Glomerular visceral epithelial cell (primary cell): ENCODE data around the gene CRB3.

Experiments
- DNase-seq: peaks from one replicate; pipeline ENCODE4 v3.0.0-alpha.2; 2016; ENCODE audit errors: extremely low spot score

CRB3 gene

DNA sequence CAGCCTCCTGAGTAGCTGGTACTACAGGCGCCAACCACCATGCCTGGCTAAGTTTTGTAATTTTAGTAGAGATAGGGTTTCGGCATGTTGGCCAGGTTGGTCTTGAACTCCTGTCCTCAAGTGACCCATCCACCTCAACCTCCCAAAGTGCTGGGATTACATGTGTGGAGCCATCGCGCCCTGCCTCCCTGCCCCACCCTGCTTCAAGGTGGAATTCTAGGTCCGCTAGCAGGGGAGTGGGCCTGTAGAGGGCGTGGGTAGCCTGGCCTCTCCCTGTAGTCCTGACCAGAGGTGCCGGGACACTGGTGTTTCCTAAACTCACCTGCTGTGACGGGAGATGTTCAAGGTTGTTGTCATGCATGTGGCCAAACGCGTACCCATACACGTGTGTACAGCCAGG is 30.9 kb upstream of the CRB3 start:
- no peak for DNase-seq

DNA sequence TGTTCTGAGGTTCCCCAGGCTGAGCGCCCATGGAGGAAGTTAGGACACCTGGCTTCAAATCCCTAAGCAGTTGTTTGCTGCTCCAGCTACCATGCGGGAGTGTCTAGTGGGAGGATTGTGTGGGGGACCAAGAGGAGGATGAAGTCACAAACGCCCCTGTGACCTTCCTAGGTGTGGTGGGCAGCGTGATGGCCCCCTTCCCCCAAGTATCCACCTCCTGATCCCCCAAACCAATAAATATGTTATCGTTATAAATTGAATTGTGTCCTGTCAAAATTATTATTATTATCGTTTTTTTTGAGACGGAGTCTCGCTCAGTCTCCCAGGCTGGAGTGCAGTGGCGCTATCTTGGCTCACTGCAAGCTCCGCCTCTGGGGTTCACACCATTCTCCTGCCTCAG is 30.4 kb upstream of the CRB3 start, which contains the start of gene SLC25A41:
Gene SLC25A41 (minus strand): TSS at position 101 of the 400 bp plus-strand sequence. CDS start 70 bp downstream, at position 31.
- DNase-seq: no peak

DNA sequence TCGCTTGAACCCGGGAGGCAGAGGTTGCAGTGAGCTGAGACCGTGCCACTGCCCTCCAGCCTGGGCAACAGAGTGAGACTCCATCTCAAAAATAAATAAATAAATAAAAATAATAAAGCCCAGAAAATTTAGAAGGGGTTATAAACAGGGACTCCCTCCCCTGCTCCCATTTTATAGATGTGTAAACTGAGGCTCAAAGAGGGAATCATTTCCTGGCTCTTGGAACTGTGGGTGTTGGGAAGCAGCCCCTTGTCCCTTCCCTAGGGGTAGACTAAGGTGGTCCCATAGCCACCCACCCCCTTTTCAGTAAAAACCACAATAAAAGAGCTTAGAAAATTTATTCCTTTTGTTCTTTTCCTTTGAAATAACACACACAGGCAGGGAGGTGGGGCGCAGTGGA is 24.3 kb upstream of the CRB3 start:
- no peak for DNase-seq

DNA sequence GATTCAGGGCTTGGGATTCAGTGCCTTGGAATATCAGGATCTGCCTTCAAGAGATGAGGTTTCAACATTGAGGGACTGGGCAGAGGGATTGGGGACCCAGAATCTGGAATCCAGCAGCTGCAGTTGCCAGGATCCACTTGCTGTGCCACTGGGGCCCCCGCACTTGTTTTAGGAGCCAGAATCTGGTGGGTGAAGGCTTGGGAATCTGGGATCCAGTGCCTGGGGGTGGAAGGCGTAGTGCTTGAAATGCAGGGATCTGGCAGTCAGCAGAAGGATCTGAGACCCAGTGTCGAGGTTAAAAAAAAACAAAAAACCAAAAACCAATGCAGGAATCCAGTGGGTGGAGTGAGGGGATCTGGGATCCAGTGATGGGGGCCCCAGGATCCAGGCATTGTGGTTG is 23.2 kb upstream of the CRB3 start:
- no peak for DNase-seq

DNA sequence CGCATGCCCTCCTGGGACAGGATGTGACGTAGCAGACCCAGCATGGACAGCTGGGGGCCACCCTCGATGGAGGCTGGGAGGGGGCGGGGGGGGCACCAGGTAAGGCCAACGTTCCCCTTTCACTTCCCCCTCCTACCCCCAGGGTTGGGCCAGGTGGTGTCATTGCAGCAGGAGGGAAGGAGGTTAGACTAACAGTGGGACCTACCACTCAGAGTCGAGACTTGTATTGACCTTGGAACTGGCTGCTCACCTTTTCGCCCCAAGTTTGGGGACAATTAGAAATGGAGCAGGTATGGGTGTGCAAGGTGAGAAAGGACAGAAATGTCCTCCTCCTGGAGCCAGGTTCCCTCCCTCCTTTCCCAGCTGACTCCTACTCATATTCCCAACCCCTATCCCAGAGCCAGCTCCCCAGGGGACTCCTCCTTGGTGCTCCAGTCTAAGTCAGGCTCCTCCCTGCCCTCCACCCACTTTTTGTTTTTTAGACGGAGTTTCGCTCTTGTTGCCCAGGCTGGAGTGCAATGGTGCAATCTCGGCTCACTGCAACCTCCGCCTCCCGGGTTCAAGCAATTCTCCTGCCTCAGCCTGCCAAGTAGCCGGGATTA is 21.9 kb upstream of the CRB3 start:
- DNase-seq: no peak

DNA sequence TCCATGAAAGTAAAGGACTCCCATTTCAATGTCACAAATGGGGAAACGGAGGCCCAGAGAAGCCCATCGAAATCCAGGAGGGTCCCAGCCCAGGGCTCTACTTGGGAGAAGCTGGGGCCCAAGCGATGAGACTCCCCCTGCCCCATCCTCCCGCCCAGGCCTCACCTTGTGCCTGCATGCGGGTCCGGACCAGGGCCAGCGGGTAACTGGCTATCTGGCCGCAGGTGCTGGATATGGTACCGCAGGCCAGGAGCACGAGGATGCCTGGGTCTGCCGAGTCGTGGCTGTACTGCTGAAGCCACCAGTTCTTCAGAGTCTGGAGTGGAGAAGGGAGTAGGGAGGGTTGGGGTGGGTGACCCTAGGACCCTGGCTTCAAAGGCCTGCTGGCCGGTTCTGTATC is 20.1 kb upstream of the CRB3 start:
- no peak for DNase-seq

DNA sequence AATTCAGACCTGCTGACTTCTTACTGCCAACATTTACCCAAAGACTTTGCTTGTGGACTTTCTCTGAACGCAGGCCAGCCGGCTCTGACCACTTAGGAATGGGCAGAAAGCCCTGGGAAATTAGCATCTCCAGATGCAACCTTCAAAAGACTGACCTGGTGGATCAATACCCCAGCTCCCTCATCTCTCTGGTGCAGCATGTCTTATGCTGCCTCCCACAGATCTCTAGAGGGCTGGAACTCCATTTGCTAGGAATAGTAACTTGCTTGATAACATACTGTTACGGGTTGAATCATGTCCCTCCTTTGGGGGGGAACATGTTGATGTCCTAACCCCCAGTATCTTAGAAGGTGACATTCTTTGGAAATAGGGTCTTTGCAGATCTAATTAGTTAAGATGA is 17.6 kb upstream of the CRB3 start:
- no peak for DNase-seq

DNA sequence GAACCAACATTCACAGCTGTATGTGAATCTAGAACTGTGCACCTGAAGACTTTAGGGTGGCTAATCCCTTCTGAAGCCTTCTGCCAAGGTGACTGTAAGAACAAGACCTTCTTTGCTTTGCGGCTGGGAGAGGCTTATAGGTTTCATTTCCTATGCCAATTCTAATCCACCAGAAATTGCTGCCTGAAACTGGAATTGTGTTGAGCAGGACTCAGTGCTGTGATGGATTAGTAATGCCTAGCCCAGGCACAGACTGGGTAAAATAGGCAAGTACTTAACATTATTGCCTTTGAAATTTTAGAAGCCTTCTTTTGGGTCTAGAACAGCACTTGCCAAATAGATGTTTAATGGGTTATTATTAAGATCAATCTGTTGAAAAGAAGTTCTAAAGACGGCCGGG is 16.0 kb upstream of the CRB3 start:
- no peak for DNase-seq

DNA sequence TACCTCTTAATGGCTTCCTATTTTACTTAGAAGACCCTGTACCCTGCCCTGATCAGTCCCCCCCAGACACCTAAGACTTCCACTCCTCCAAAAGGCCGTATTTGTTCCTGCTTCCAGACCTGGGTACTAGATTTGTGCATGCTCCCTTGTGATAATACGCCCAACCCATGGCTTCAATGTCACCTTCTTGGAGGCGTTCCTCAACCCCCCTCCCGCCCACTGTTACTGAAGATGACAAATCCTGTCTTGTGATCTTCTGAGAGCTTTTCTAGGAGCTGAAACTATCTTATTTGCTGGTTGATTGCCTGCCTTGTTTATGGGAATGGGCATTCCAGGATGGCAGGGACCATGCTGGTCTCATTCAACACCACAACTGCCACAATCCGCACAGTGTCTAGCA is 13.9 kb upstream of the CRB3 start:
- DNase-seq: no peak

DNA sequence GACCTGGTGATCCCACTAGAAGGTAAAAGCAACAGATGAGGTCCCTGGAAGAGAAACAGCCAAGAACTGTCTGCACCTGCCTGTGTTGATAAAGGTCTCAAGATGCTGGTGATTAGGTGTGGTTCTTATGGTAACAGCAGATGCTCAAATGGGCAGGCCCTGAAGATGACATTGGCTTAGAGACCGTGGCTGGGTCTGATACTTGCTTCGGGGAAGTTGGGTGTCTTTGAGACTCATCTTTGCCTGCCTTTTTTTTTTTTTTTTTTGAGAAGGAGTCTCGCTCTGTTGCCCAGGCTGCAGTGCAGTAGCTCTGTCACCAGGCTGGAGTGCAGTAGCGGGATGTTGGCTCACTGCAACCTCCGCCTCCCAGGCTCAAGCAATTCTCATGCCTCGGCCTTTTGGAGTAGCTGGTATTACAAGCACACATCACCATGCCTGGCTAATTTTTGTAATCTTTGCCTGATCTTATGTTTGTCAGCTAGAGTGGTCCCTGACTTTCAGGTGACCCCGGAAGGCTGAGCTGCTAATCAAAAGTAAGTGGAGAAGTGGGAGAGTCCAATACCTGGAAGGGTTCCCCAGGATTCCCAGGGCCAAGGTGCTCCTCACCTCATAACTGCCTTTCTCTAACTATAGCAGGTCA is 12.4 kb upstream of the CRB3 start:
- no peak for DNase-seq

DNA sequence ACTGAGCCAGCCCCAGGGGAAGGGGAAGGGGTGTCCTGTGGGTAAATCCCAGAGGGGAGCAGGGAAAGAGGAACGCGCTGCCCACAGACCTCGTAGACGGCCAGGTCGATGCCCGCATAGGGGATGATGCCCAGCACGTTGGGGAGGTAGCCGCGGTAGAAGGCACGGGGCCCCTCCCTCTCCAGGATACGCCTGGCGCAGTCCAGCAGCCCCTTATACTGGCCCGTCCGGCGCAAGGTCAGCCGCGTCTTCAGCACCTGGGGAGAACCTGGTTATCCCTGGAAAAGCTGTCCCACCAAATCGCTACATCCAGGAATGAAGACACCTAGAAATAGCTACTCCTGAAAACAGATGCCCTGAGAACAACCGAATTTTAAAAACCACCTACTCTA is 11.9 kb upstream of the CRB3 start:
- no peak for DNase-seq

DNA sequence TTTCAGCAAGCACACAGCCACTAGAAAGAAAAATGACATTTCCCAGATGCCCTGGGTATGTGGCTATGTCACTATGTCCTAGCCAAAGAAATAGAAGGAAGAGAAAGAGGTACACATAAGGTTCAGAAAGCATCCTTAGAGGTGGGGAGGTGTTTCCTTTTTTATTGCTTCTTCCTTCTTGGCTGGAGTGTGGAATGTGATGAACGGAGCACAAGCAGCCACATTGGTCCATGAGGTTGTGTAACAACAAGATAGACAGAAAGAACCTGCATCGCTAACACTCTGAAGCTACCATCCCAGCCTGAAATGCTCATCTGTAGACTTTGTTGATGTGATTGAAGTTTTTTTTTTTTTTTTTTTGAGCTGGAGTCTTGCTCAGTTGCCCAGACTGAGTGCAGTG is 11.2 kb upstream of the CRB3 start:
- DNase-seq: no peak

DNA sequence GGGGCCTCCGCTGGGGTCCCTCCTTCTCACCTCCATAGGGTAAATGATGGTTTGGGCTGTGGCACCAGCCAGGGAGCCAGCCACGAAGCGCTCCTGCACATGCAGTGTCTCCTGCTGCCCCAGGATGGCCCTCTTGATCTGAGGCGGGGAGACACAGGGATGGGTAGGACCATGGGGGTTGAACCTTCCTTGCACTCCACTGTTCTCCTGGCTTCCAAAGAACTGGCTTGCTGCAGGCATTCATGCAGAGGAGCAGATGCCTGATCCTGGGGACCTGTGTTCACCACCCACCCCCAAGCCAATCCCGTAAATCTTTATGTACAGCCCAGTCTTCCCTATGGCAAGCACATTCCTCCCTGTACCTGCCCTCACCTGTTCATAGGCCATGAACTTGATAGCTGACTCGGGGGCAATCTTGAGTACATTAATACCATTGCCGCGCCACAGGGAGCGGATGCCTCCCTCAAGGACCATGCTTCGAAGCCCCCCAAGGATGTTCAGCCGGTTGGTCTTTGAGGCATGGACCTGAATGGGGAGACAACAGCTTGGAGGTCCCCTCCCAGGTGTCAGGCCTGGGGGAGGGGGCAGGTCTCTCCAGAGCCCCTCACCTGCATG is 10.0 kb upstream of the CRB3 start:
- no peak for DNase-seq

DNA sequence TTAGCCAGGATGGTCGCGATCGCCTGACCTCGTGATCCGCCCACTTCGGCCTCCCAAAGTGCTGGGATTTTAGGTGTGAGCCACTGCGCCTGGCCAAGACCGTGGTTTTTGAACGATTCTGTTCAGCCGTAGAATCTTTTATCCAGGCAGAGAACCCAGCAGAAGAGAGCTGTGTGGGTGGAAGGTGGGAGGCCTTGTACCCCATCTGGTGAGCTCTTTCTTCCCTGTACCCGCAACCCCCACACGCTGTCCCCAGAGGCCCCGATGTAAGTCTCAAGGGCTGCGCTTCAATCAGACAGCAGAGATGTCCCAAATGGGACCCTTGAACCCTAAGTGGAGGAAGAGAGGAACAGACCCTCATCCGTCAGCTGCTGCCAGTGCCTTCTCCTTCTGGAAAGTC is 8.1 kb upstream of the CRB3 start:
- DNase-seq: no peak

DNA sequence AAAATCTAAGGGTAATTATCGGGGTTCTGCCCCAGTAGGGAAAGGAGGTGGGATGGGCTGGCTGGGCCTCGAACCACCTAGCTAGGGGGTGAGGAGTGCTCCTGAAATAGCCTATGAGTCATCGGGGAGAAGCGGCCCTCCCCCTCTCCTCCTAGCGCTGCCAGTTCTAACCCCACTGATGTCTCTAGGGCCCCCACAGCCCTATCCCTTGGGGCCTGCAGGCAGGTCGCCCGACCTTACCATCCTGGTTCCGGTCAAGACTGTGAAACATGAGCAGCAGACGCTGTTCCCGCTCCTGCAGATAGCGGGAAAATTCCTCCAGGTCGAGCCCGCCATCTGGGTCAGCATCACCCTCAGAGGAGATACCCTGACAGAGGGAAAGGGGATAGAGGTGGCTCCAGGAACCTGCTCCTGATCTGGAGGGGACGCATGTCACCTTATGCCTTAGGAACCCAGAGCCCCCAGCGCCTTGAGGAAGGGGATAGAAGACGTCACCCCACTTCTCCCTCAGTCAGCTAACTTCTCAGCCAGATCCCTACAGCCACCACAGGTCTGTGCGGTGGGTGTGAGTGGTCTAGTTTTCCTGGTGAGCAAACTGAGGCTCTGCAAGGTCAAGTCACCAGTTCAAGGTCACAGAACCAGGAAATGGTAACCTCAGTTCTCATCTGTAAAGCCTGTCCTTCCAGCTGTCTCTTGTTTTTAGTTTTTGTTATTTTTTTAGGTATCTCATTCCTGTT is 5.9 kb upstream of the CRB3 start:
- DNase-seq: no peak

DNA sequence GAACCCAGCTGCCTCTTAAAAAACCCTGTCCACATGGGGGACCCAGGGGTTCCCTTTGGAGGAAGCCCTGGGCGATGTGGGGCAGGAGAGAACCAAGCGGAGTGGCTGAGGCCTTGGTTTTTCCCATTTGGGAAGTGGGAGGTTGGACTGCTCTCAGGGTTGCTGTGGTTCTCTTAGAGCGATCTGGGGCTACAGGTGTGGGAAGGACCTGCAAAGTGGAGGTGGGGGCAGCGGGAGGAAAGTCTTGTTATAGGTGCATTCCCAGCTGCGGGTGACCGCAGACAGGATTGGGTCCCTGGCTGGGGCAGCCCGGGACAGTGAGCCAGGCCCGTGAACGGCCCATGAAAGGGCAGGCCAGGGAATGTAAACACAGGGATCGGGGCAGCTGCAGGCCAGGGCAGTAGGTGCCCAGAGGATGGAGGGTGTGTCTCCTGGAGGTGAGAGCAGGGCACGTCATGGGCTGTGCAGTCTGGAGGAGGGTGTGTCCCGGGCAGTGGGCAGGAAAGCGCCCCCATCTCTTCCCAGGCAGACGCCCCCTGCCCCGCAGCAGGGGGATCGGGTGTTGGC is 5.3 kb upstream of the CRB3 start:
- no peak for DNase-seq

DNA sequence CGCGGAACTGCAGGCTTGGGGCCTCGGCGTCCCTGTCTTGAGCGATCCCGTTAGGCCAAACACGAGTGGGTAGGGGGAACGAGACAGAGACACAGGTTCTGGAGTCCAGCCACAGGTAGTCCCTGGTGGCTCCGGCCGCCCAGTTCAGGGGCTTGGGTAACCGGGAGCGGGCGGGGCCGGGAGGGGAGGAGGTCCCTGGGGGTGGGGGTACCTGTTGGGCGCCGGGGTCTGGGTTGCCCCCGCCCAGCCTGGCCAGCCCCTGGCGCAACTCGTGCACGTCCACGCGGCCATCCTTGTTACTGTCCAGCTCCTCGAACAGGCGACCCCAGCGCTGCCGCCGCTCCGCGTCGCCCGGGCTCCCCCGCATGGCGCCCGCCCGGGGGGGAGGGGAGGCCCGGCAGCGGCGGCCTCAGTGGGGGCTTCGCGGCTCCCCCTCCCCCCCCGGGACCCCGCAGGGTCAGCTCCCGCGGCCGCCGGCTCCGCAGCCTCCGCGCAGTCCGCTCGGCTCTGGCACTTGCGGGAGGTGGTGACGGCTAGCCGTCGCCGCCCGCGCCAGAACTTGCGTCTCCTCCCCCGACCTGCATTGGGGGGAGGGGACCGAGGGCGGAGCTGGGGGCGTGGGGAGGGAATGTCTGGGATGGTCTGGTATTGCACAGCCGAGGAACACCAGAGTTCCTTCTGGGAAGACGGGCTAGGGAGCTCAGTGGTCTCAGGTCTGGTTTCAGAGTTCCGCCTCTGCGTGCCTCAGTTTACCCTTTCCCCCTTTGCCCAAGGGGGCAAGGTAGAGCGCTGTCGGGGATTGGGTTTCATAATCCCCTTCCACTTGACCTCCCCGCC is 4.6 kb upstream of the CRB3 start, which contains the start of gene SLC25A23:
Gene SLC25A23 (minus strand): TSS at position 531 of the 837 bp plus-strand sequence. CDS start 164 bp downstream, at position 367.
- DNase-seq: peak; percentile 81

DNA sequence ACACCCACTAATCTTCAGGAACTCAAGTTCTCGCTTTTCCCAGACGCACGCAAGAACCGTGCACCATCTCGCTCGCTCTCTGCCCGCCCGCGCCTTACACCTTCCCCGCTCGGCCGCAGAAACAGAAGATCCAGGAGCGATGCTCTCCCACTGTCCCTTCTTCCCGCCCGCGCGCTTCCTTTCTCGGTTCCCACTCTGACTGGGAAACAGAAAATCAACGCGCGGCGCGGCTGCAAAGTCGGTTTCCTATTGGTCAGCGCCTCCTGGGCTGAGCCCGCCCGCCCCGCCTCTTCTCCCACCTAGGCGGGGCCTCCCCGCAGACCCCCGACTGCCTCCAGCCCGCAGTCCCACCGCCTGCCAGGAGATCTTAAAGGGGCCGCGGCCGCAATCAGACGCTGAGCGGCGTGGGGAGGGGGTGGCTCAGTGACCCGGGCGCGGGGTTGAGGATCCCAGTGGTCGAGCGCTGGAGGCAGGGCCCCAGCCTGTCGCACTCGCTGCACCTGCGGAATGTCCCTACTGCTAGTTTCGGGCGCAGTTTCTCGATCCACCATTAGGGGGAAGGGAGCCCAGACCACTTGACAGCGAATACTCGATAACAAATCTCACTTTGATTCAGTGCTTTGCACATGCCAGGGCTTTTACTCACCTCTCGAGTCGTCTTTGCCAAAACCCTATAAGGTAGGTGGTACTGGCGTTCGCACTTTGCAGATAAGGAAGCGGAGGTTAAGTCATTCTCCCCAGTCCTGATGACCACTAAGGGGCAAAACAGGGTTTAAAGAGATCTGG is 3.8 kb upstream of the CRB3 start:
- DNase-seq: peak; percentile 98

DNA sequence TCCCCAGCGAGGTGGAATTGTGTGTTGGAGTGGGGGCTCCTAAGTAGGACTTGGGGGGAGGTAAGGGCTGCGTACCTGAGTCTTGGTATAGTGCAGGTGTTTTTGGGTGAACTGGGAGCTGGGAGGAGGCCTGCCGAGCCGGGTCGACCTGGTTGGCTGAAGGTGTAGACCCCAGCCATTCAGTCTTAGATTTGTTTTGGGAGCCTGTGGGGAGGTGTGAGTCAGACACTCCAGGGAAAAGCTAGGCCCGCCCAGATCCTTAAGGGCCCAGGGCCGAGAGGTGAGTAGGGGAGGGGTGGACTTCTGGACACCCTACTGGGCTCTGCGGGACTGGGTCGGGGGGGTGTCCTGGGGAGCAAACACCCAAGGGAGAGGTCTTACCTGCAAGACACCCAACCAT is 935 bp downstream of the CRB3 start:
- DNase-seq: peak; percentile 21

DNA sequence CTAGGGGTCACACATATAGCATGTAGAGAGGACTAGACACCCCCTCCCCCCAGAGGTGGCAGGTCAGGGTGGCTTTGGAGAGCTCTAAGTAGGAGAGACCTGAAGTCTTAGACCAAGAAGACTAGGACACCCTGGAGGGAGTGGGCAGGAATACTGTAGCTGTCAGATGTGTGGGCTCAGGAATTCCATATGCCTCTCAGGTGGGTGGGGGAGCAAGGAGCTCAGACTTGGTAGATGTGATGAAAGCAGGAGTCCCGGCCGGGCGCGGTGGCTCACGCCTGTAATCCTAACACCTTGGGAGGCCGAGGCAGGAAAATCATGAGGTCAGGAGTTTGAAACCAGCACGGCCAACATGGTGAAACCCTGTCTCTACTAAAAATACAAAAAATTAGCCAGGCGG is 1.6 kb downstream of the CRB3 start:
- no peak for DNase-seq
